Duodenal mucosa (tissue), 2 donors: ENCODE data around the gene NKIRAS2.
"Not testable (repeated sequence)": the region's sequence is repeated elsewhere in the genome, so short reads cannot be mapped to it uniquely, and the experiment has no call there.

Experiments used
- H3K27ac ChIP-seq: one replicate; pipeline ENCODE4 v1.7.0; 2013; ENCODE audit warnings: low read depth, low read length
- H3K27me3 ChIP-seq, 2 donors: one replicate each; pipeline ENCODE4 v1.7.0; 2013; ENCODE audit warnings: low read length in 2 of 2, control low read depth in 1 of 2; ENCODE audit not compliant: insufficient read depth in 2 of 2, control insufficient read depth in 1 of 2
- H3K36me3 ChIP-seq, 2 donors: one replicate each; pipeline ENCODE4 v1.7.0; 2013; ENCODE audit warnings: low read length in 2 of 2, control low read depth in 1 of 2; ENCODE audit not compliant: insufficient read depth in 2 of 2, control insufficient read depth in 1 of 2
- H3K4me1 ChIP-seq, 2 donors: one replicate each; pipeline ENCODE4 v1.7.0; 2013; ENCODE audit warnings: low read length in 2 of 2, control low read depth in 1 of 2; ENCODE audit not compliant: insufficient read depth in 2 of 2, control insufficient read depth in 1 of 2
- H3K4me3 ChIP-seq, 2 donors: one replicate each; pipeline ENCODE4 v1.7.0; 2013; ENCODE audit warnings: low read length in 2 of 2, low read depth in 1 of 2
- H3K9ac ChIP-seq, 2 donors: one replicate each; pipeline ENCODE4 v1.7.0; 2013; ENCODE audit warnings: low read length in 2 of 2, low read depth in 1 of 2
- H3K9me3 ChIP-seq, 2 donors: one replicate each; pipeline ENCODE4 v1.7.0; 2013; ENCODE audit warnings: low read length in 2 of 2, control low read depth in 1 of 2; ENCODE audit not compliant: control insufficient read depth in 1 of 2

NKIRAS2 gene

GRCh38 chr17:41996855-41997164, 23.1 kb upstream of the NKIRAS2 start:
- Histone ChIP-seq H3K27ac (no peak overlapping the region), H3K9me3 (no peaks in the 10 kb centered on the region), H3K4me3 (no peak overlapping the region), H3K9ac (no peak overlapping the region), H3K4me1 (peaks cover 8 to 17% of the 10 kb centered on the region in 2 donors), H3K36me3 (peaks cover 31 to 65% of the 10 kb centered on the region in 2 donors), H3K27me3 (no peaks in the 10 kb centered on the region)

GRCh38 chr17:41998497-41998896, 21.4 kb upstream of the NKIRAS2 start:
- Histone ChIP-seq H3K27me3 (no peaks in the 10 kb centered on the region), H3K9ac (no peak overlapping the region), H3K4me1 (peaks cover 24 to 34% of the 10 kb centered on the region in 2 donors), H3K27ac (no peak overlapping the region), H3K4me3 (no peak overlapping the region), H3K36me3 (peaks cover 31 to 58% of the 10 kb centered on the region in 2 donors), H3K9me3 (no peaks in the 10 kb centered on the region)

DNA sequence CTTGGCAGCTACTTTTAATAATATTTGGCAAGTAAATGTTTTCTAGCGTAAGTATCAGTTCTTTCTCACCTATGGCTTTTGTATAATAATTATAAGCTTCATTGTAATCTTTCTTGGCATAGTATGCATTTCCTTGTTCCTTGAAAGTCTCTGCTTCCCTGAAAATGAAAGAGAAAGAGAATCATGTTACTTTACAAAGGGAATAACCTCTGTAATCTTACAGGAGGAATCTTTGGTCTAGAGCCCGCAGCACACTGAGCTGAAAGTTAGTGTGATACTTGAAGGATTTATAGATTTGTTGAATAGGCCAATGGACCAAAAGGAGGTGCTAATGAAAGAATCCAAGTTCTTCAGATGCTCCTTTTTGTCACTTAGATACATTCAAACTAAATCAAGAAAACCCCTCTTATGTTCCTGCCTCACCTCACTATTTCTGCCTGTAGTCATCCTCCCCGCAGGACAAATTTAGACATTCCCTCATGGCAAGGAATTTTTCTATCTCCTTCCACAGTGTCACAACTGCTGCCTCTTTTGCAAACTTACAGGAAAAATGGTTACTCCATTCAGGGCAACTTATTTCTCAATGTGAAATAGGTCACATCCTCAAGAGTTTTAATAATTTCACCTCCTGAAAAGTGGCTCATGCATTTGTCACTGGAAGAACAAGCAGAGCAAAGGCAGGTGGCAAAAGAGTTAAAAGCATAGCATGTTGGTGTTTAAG, 19.3 kb upstream of the NKIRAS2 start:
- H3K27ac ChIP-seq, result no peak overlapping the region
- no peak overlapping the region for H3K9ac ChIP-seq
- peaks cover 20 to 45% of the 10 kb centered on the region in 2 donors for H3K36me3 ChIP-seq
- no peaks in the 10 kb centered on the region for H3K9me3 ChIP-seq
- H3K4me3 ChIP-seq, result no peak overlapping the region
- H3K27me3 ChIP-seq, result no peaks in the 10 kb centered on the region
- H3K4me1 ChIP-seq, result peaks cover 24 to 44% of the 10 kb centered on the region in 2 donors

DNA sequence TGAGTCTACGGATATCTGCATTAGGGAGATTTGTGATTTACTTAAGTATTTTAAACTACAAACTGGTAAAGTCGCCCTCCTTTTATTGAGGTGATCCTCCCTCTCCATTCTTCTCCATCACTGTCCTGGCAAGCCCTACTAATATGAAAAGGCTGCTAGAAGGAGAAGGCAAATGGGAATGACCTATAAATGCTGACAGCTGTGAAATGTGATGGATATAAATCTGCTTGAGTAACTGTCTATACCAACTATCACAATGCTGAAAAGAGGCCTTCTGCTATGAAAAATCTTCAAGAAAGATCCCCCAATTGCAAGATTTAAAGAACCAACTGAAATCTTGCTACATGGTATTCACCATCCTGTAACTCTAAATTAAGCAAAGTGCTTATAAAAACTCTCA, 18.2 kb upstream of the NKIRAS2 start:
- H3K27ac ChIP-seq, result no peak overlapping the region
- H3K9ac ChIP-seq, result no peak overlapping the region
- H3K4me1 ChIP-seq, result peaks cover 24 to 44% of the 10 kb centered on the region in 2 donors
- peaks cover 11 to 33% of the 10 kb centered on the region in 2 donors for H3K36me3 ChIP-seq
- no peaks in the 10 kb centered on the region for H3K9me3 ChIP-seq
- H3K27me3 ChIP-seq, result no peaks in the 10 kb centered on the region
- no peak overlapping the region for H3K4me3 ChIP-seq

GRCh38 chr17:42002175-42002791, 17.6 kb upstream of the NKIRAS2 start:
- Histone ChIP-seq H3K9ac (no peak overlapping the region), H3K9me3 (no peaks in the 10 kb centered on the region), H3K4me1 (peaks cover 24 to 44% of the 10 kb centered on the region in 2 donors), H3K4me3 (peak overlapping the region in 1 of 2 donors; percentile 31), H3K36me3 (peaks cover 7 to 28% of the 10 kb centered on the region in 2 donors), H3K27ac (no peak overlapping the region), H3K27me3 (no peaks in the 10 kb centered on the region)

DNA sequence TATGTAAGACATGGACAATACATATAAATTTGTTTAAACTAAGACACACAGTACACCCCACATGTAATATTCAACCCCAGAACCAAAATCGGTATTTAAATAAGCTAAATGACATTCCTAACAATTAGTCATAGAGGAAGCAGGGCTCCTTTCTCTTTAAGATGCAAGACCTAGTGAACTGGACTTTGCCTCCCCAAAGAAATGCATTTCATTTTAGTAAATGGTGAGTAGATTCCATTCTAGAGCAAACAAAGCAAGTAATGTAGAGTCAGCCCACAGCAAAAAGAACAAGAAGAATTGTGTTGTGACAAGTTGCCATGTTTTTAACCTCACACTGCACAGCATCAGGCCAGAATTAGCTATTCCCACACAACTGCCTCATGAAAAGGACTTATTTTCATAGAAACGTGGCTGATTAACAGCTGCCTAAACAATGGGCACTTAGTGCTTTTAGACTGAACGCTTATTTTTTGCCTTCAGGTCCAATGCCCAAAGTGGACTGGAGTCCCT, 17.0 kb upstream of the NKIRAS2 start:
- H3K4me3 ChIP-seq, result peak overlapping the region; percentile 31 to 46
- H3K9me3 ChIP-seq, result no peaks in the 10 kb centered on the region
- no peak overlapping the region for H3K27ac ChIP-seq
- no peaks in the 10 kb centered on the region for H3K27me3 ChIP-seq
- peak overlapping the region in 1 of 2 donors; percentile 48 for H3K9ac ChIP-seq
- H3K4me1 ChIP-seq, result peaks cover 24 to 44% of the 10 kb centered on the region in 2 donors
- H3K36me3 ChIP-seq, result peaks cover 7 to 22% of the 10 kb centered on the region in 2 donors

GRCh38 chr17:42005166-42005565, 14.7 kb upstream of the NKIRAS2 start:
- no peak overlapping the region for H3K4me3 ChIP-seq
- no peak overlapping the region for H3K9ac ChIP-seq
- H3K4me1 ChIP-seq, result peaks cover 24 to 43% of the 10 kb centered on the region in 2 donors
- H3K27ac ChIP-seq, result no peak overlapping the region
- peaks cover 0 to 22% of the 10 kb centered on the region in 2 donors for H3K36me3 ChIP-seq
- H3K9me3 ChIP-seq, result no peaks in the 10 kb centered on the region
- no peaks in the 10 kb centered on the region for H3K27me3 ChIP-seq

GRCh38 chr17:42009170-42009569, 10.7 kb upstream of the NKIRAS2 start:
- Histone ChIP-seq H3K27me3 (no peaks in the 10 kb centered on the region), H3K4me1 (peaks cover 8 to 30% of the 10 kb centered on the region in 2 donors), H3K27ac (no peak overlapping the region), H3K9me3 (no peaks in the 10 kb centered on the region), H3K36me3 (peaks cover 0 to 10% of the 10 kb centered on the region in 2 donors), H3K4me3 (no peak overlapping the region), H3K9ac (no peak overlapping the region)

GRCh38 chr17:42010266-42010680, 9.6 kb upstream of the NKIRAS2 start:
- H3K9ac ChIP-seq, H3K9me3 ChIP-seq, H3K27me3 ChIP-seq, H3K36me3 ChIP-seq, H3K4me3 ChIP-seq, H3K27ac ChIP-seq: not testable (repeated sequence)
- peaks cover 12 to 24% of the 10 kb centered on the region in 2 donors for H3K4me1 ChIP-seq

GRCh38 chr17:42010898-42011516, 8.9 kb upstream of the NKIRAS2 start:
- Histone ChIP-seq H3K4me3 (no peak overlapping the region), H3K4me1 (peaks cover 20 to 26% of the 10 kb centered on the region in 2 donors), H3K27ac (no peak overlapping the region), H3K9ac (no peak overlapping the region), H3K36me3 (peaks cover 0 to 10% of the 10 kb centered on the region in 2 donors), H3K27me3 (no peaks in the 10 kb centered on the region), H3K9me3 (no peaks in the 10 kb centered on the region)
